OCI-LY7 (cell line): ENCODE results near the gene CTBP1. TPM values are rescaled to one million over a fixed set of nuclear protein-coding genes. Genes with fewer than 3 reads are reported as not detected.

ENCODE experiments used
- BruUV-seq: library from RNA; stranded (reverse); fragments of 400-500 nt; replicated peaks from 2 replicates; lab custom pipeline; 2021; lab: Mats Ljungman, UMichigan
- CTCF ChIA-PET: fragments of 300-600 bp; sonication (Branson Sonifier 250); formaldehyde crosslinking; loops from one replicate; lab custom pipeline; 2022; ENCODE audit warnings: antibody characterized with exemption; ENCODE audit not compliant: unreplicated experiment; lab: Charles Lee
- POLR2A ChIA-PET: fragments of 300-600 bp; sonication (Branson Sonifier 250); formaldehyde crosslinking; loops from one replicate; lab custom pipeline; 2022; ENCODE audit warnings: antibody characterized with exemption; lab: Charles Lee
- DNase-seq: peaks from one replicate; pipeline ENCODE4 v3.0.0-alpha.2; 2015; ENCODE audit warnings: low spot score
- H2AFZ ChIP-seq: fragments of 200-600 bp; sonication (generic), shearing (Covaris generic); 2 replicates; pipeline ENCODE4 v1.6.1; 2014; ENCODE audit warnings: mild to moderate bottlenecking, antibody characterized with exemption, low read length, moderate library complexity
- H3K27ac ChIP-seq: fragments of 200-600 bp; sonication (generic); 2 replicates; pipeline ENCODE4 v1.5.1; 2014; ENCODE audit warnings: mixed run types, low read depth, mild to moderate bottlenecking, moderate library complexity, low read length, inconsistent platforms; ENCODE audit not compliant: poor library complexity, severe bottlenecking
- H3K36me3 ChIP-seq: fragments of 200-600 bp; sonication (generic); 2 replicates; pipeline ENCODE4 v1.6.1; 2014; ENCODE audit warnings: mild to moderate bottlenecking, antibody characterized with exemption, low read length, moderate library complexity, mixed read lengths; ENCODE audit not compliant: insufficient read depth
- H3K4me1 ChIP-seq: fragments of 200-600 bp; sonication (generic); 2 replicates; pipeline ENCODE4 v1.5.1; 2014; ENCODE audit warnings: mild to moderate bottlenecking, low read length; ENCODE audit not compliant: insufficient read depth, poor library complexity, severe bottlenecking
- H3K4me2 ChIP-seq: fragments of 200-600 bp; sonication (generic); 2 replicates; pipeline ENCODE4 v1.6.1; 2014; ENCODE audit warnings: mild to moderate bottlenecking, low read length
- H3K4me3 ChIP-seq: fragments of 200-600 bp; sonication (generic); 2 replicates; pipeline ENCODE4 v1.5.1; 2014; ENCODE audit warnings: mild to moderate bottlenecking, low read depth, low read length; ENCODE audit not compliant: poor library complexity, severe bottlenecking
- H3K79me2 ChIP-seq: fragments of 200-600 bp; sonication (generic); 2 replicates; pipeline ENCODE4 v1.6.1; 2016; ENCODE audit warnings: low read depth, mild to moderate bottlenecking, low read length, moderate library complexity, mixed read lengths; ENCODE audit not compliant: insufficient read depth
- H3K9me2 ChIP-seq: fragments of 200-600 bp; sonication (generic); 2 replicates; pipeline ENCODE4 v1.6.1; 2016; ENCODE audit warnings: mild to moderate bottlenecking, low read length, mixed read lengths; ENCODE audit not compliant: insufficient read depth
- H3K9me3 ChIP-seq: fragments of 200-600 bp; sonication (generic); 2 replicates; pipeline ENCODE4 v1.6.1; 2014; ENCODE audit warnings: mild to moderate bottlenecking, mixed run types, low read length, mixed read lengths
- H4K20me1 ChIP-seq: fragments of 200-600 bp; sonication (generic); 2 replicates; pipeline ENCODE4 v1.6.1; 2014; ENCODE audit warnings: mild to moderate bottlenecking, antibody characterized with exemption, low read length, moderate library complexity, mixed read lengths; ENCODE audit not compliant: insufficient read depth
- CTCF ChIP-seq: fragments of 200-600 bp; sonication (generic); conservative IDR thresholded peaks from 2 replicates; pipeline ENCODE4 v1.5.1; 2014; ENCODE audit warnings: mild to moderate bottlenecking, antibody characterized with exemption, low read length, moderate library complexity, mixed read lengths
- EZH2phosphoT487 ChIP-seq: fragments of 200-600 bp; sonication (generic); IDR thresholded peaks from 2 replicates; pipeline ENCODE4 v1.6.1; 2018; ENCODE audit warnings: low read depth, borderline replicate concordance, mild to moderate bottlenecking, mixed run types, antibody characterized with exemption, low read length, moderate library complexity, mixed read lengths
- intact Hi-C: fragments of 100-400 bp; cut with micrococcal nuclease; formaldehyde crosslinking; loops from one replicate; pipeline ENCODE4 v1.10.0; 2022; ENCODE audit not compliant: unreplicated experiment
- total RNA-seq, 2 experiments: library from RNA; depleted of rRNA in 1 of 2; stranded (reverse); fragments of >200 nt in 1 of 2; shearing (Covaris generic) in 1 of 2; gene quantifications; 2 replicates each; pipeline ENCODE4 v1.2.3, GENCODE V29; 2014 to 2022

Gene CTBP1
- total RNA-seq, 2 experiments from 2014 or later: 238 to 311 TPM

- intact Hi-C loops: no loop called here
- Histone ChIP-seq H4K20me1 (no peaks in the 10 kb centered on the region), H3K36me3 (peaks cover 70% of the 10 kb centered on the region), H3K79me2 (peaks cover 6% of the 10 kb centered on the region; the same call in 1 of the 2 replicates), H3K27ac (no peak overlapping the region), H3K4me1 (peaks cover 35% of the 10 kb centered on the region), H3K9me3 (no peaks in the 10 kb centered on the region), H3K4me2 (no peak overlapping the region), H3K4me3 (no peak overlapping the region), H3K9me2 (no peaks in the 10 kb centered on the region), H2AFZ (no peak overlapping the region)
- POLR2A ChIA-PET: no interaction called here
- BruUV-seq: no TSS peak
- CTCF ChIA-PET: no interaction called here
- DNase-seq: no peak
- TF ChIP-seq EZH2phosphoT487 (no peak), CTCF (no peak)
These were observed 25.8 kb downstream of the CTBP1 start for GRCh38 chr4:1222938-1223690.

- H3K36me3 ChIP-seq: peaks cover 68% of the 10 kb centered on the region
- CTCF ChIA-PET: no interaction called here
These were observed 26.7 kb downstream of the CTBP1 start for GRCh38 chr4:1222036-1222789.

More at GRCh38 chr4:1222036-1222789, 26.7 kb downstream of the CTBP1 start:
- intact Hi-C loops: no loop called here
- POLR2A ChIA-PET: no interaction called here
- Histone ChIP-seq H4K20me1 (no peaks in the 10 kb centered on the region), H3K9me3 (no peaks in the 10 kb centered on the region), H3K4me2 (no peak overlapping the region), H2AFZ (no peak overlapping the region), H3K27ac (no peak overlapping the region), H3K9me2 (no peaks in the 10 kb centered on the region), H3K4me1 (peaks cover 44% of the 10 kb centered on the region), H3K79me2 (peaks cover 13% of the 10 kb centered on the region; the same call in 1 of the 2 replicates), H3K4me3 (no peak overlapping the region)
- no peak for DNase-seq
- TF ChIP-seq CTCF (no peak), EZH2phosphoT487 (no peak)
- no TSS peak for BruUV-seq
